Stimulated activated CD8-positive, alpha-beta memory T cell treated with anti-CD3 and anti-CD28 coated beads, Interleukin-4, amount 100 ng/mL, for 24 hours (primary cell): ENCODE data around the gene SRD5A1.
A peak's percentile ranks its signal among the peaks of the same experiment; 100 is the strongest.

ENCODE experiments used
- DNase-seq: peaks from one replicate; pipeline ENCODE4 v3.0.0-alpha.2; 2020; ENCODE audit warnings: low read depth

The SRD5A1 gene

GRCh38 chr5:6632888-6633468, at the start of gene SRD5A1, which contains the start of gene NSUN2:
TSS of gene SRD5A1 (plus strand) at chr5:6633440. CDS start at chr5:6633577, 137 bp downstream.
TSS of gene NSUN2 (minus strand) at chr5:6633044. CDS start at chr5:6632979, 65 bp downstream.
- peak; percentile 88 for DNase-seq

- no peak for DNase-seq
Measured at GRCh38 chr5:6584101-6584645, 49.1 kb upstream of the SRD5A1 start.

- no peak for DNase-seq
Measured at GRCh38 chr5:6584727-6585126, 48.5 kb upstream of the SRD5A1 start.

DNA sequence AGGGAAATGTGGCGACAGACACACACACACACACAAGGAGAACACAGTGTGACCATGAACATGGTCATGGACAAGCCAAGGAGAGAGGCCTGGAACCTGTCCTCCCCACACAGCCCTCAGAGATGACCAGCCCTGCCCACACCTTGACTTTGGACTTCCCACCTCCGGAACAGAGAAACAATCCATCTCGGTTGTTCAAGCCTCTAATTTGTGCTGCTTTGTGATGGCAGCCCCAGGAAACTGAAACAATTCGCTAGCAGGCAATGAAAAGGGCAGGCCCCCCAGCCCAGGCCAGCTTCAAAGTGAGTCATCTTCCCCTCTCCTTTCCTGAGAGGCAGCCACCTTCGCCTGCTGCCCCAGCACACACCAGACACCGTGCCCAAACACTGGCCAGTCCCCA, 48.1 kb upstream of the SRD5A1 start:
- no peak for DNase-seq

- DNase-seq = no peak
Measured at GRCh38 chr5:6585939-6586646, 47.1 kb upstream of the SRD5A1 start.

GRCh38 chr5:6586647-6587042, 46.6 kb upstream of the SRD5A1 start:
- no peak for DNase-seq

DNA sequence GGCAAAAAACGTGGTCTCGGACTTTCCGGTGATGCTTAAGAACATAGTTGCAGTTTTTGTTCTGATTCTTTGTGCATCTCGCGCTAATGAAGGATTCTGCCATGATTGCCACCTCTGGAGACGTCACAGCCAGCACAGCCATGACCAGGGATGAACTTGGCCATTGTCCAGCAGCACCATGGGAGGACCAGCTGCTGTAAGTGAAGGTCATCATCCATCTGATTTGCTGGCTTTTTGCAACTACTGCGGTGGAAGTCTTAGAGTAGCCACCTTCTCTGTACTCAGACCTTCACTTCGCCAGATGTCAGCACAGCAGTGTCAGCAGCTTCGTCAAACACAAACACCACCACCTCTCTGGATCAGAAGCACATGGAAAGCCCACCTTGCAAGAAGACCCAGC, 46.1 kb upstream of the SRD5A1 start:
- DNase-seq = no peak

DNA sequence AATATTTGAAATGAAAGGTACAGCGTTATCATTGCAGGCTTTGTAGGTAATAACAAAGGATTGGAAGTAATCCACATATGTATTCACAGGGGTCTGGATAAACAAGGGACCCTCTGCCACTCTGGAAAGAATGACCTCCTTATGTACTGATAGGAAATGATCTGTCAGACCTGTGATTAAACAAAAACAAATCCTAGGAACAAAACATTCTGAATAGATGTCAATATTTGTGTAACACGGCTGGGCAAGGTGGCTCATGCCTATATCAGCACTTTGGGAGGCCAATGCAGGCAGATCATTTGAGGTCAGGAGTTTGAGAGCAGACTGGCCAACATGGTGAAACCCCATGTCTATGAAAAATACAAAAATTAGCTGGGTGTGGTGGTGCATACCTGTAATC, 42.7 kb upstream of the SRD5A1 start:
- no peak for DNase-seq

DNA sequence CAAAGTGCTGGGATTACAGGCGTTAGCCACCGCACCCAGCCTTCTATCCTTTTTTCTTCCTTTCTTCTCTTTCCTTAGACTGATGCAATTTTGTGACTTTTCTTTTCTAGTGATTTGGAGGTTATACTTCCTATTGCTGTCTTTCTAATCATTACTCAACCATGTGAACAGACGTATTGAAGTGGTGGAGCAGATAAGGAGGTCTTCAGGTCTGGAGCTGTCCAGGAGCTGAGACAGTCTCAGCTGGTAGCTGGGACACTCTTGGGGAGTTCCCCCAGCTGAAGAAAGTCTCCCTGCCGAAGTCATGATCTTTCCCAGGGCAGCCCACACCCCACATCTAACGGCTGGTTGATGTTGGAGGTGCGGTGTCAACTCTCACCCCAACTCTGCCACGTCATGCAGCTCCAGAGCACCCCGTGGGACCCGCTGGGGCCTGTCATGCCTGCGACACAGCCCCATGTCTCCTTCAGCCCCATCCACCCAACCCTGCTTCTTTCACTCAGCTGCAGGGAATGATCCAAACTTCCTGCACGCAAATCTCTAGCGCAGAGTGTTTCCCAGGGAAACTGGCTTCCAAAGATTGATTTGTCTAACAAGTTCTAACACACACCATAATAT, 41.5 kb upstream of the SRD5A1 start:
- DNase-seq = no peak

DNA sequence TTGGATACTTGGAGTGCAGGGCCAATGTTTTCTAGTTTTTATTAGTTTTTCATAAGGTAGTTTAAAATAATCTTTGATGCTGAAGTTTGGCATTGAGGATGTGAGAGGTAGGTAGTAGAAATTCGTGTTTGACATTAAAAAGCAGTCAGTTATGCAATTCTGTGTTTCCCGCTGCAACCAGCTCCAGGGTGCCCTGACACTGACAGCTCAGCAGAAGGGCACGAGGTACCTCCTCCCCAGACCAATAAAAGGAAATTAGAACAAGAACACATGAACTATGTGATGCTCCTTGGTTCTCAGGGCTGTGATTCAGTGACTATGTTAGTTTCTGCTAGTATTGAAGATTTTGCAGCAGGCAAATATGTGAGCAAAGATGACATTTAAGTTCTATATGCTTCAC, 40.6 kb upstream of the SRD5A1 start:
- DNase-seq = no peak

- DNase-seq = no peak
Measured at GRCh38 chr5:6593148-6594016, 39.9 kb upstream of the SRD5A1 start.

DNA sequence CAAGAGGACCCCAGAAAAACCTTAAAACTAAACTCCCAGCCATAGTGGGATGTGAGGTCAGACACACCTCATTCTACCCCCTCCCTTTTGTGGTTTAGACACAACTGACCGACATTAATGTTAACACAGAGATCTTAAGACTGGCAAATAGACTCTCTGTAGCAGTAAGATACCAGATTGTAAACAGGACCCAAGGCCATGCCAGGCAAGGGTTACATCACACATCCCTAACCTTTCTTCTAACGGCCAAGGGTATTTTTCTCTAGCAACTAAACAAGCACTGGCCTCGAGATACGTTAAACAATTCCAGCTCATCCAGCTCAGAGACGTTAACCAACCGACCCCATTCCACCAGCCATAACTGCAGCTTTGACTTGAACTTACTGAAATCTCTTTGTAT, 39.2 kb upstream of the SRD5A1 start:
- no peak for DNase-seq

- DNase-seq = no peak
Measured at GRCh38 chr5:6595405-6595804, 37.8 kb upstream of the SRD5A1 start.

DNA sequence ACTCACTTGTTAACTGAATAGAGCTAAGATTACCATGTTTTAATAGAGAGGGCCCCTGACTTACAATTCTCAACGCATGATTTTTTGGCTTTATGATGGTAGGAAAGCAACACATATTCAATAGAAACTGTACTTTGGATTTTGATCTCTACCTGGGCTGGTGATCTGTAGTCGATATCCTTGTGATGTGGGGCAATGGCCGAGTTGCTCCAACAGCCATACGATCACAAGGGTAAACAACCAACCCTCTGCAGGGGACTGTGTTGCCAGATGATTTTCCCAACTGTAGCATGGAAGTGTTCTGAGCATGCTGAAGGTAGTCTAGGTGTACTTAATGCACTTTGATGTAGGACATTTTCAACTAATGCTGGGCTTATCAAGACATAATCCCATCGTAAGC, 36.9 kb upstream of the SRD5A1 start:
- no peak for DNase-seq

GRCh38 chr5:6597557-6597956, 35.7 kb upstream of the SRD5A1 start:
- no peak for DNase-seq

DNA sequence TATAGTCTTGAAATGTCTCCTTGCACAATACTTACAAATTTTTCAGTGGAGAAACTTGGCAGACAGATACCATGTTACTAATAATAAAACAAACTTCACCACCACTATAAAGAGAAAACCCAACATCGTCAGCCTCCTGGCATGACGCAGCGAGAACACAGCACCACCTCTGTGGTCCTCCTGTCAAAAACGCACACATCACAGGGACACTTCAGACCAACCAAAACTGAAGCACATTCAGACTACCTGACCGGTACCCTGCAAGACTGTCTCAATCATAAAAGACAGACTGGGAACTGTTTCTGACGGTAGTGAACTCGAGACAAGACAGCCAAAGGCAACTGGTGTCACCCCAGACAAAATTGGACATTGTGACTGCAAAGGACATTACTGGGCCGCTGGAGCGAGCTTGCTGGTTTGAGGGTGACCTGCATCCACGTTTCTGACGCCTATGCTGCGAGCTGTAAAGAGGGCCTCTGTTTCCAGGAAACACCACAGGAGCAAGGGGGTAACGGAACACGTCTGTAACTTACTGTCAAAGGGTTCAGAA, 34.8 kb upstream of the SRD5A1 start:
- DNase-seq = no peak

DNA sequence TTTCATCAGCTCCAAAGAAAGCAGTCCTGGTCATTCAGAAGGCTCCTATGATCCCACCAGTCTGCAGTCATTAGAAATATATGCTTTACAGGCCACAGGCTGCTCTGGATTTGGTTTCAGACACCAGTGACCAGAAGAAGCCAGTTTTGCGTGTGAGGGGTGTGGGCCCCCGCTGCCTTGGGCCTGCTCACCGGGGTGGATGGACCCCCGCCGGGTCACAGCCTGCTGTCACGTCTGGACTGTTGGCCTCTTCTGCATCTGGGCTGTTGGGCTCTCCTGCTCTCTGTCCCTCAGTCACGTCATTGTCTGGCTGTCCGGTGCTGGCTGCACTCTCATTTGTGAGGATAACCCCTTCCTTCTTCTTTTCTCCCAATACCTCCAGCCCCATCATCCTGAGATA, 33.5 kb upstream of the SRD5A1 start:
- DNase-seq = no peak

- DNase-seq = no peak
Measured at GRCh38 chr5:6601271-6601670, 32.0 kb upstream of the SRD5A1 start.

DNA sequence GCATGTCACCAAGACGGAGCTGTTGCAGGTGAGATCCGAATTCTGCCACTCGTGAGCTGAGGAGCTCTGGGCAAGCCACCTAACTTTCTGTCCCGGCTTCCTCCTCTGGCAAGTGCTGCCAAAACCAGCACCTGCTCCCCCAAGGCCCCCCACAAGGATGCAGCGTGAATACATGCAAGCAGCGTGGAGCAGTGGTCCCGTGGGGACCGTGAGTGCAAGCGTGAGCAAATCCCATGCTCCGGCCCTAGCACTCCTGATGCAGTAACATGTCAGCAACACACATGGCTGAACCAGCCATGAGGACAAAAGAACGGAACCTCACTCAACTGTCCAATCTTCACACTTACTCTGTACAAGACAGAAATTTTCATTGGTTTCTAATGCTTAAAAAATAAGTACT, 31.4 kb upstream of the SRD5A1 start:
- DNase-seq = no peak

GRCh38 chr5:6602441-6602840, 30.8 kb upstream of the SRD5A1 start:
- no peak for DNase-seq

- no peak for DNase-seq
Measured at GRCh38 chr5:6603643-6604042, 29.6 kb upstream of the SRD5A1 start.

DNA sequence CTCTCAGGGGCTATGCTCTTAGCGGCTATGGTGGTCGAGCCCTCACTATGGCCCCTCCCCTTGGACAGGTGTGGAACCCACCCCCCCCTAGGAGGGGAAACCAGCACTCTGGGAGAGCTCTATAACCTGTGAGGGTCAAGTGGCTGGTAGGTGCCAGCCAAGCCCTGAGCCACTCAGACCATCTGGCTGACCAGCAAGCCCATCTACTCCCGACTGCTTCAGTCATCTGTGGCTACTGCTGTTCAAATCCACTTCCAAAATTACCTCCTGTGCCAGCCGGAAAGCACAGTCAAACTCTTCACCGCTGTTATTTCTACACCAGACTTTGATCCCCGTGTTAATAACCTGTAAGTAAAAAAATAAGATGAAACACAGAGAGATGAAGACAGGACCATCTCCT, 28.9 kb upstream of the SRD5A1 start:
- DNase-seq = no peak
